Measurements from ENCODE around the gene COL2A1. TPM values are rescaled to one million over a fixed set of nuclear protein-coding genes. Genes with fewer than 3 reads are reported as not detected.

COL2A1 gene
- total and polyA plus RNA-seq, 9 of the 15 experiments (the other 6 are each of a cell fraction or from before 2014, with no cell fraction given), result 0.46 TPM; not detected in 8

- TF ChIP-seq TEAD2 (tag; IDR thresholded peaks at IDR 0.05) (no peak), RFX5 (IDR thresholded peaks at IDR 0.05; ENCODE audit: low read depth, low read length) (no peak)
These were observed 21.0 kb upstream of the COL2A1 start (continued) for GRCh38 chr12:48025281-48025680.

DNA sequence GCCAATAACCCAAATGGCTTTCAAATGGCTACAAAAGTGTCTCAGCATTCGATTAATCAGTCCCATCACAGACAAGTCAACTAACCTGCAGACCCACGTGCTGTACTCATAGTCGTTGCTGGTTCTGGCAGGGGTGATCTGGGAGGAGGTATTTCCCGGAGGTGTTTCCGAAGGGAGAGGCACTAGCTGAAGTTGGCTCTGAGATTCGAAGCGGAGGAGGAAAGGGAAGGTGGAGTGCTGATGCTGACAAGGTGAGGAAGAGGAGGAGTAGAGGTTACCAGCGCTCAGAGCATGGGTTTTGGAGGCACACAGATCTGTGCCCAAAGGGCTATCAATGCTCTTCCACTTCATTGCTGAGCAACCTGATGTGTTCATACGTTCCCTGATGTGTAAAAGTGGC is 20.5 kb upstream of the COL2A1 start:
- BruUV-seq (replicated peaks), result no TSS peak
- Histone ChIP-seq H3K9ac (ENCODE audit: insufficient read depth in 1 of 2, low read depth in 2 of 2, low read length in 2 of 2) (no peak overlapping the region), H3K36me3 (ENCODE audit: control insufficient read depth, insufficient read depth, low read length) (no peaks in the 10 kb centered on the region), H2AFZ (ENCODE audit: low read depth, low read length) (no peak overlapping the region), H3K4me1 (replicated peaks in 1 of 2; ENCODE audit: control insufficient read depth in 2 of 2, insufficient read depth in 2 of 2, low read length in 2 of 2) (peaks cover 4 to 7% of the 10 kb centered on the region in 2 experiments; a peak in 3 of 5 replicates), H4K20me1 (replicated peaks; ENCODE audit: control insufficient read depth, insufficient read depth, low read length) (no peaks in the 10 kb centered on the region), H3K4me2 (ENCODE audit: insufficient read depth, low read length) (no peak overlapping the region), H3K27me3 (ENCODE audit: control insufficient read depth in 2 of 2, insufficient read depth in 2 of 2, low read length in 2 of 2) (peaks cover 10 to 18% of the 10 kb centered on the region in 2 experiments), H3K27ac (ENCODE audit: extremely low read depth, low read depth, low read length) (no peak overlapping the region), H3K4me3 (no peak overlapping the region), H3K9me1 (ENCODE audit: control insufficient read depth, insufficient read depth, low read length) (no peaks in the 10 kb centered on the region), H3K79me2 (ENCODE audit: control insufficient read depth, insufficient read depth, low read length) (no peaks in the 10 kb centered on the region), H3K9me3 (replicated peaks; ENCODE audit: control insufficient read depth, insufficient read depth, low read depth, low read length) (no peaks in the 10 kb centered on the region)
- FAIRE-seq (peak; percentile 59), ATAC-seq (no peak), DNase-seq (ENCODE audit: extremely low read depth in 1 of 4, low spot score in 3 of 4) (no peak)
- POLR2A ChIA-PET, result interaction anchor here (1.4 kb wide), 1 partner anchor 9 kb away, joined by 4 read pairs; no protein-coding TSS in a partner anchor
- WGBS (ENCODE audit: insufficient coverage, low coverage, missing lambda C conversion rate), result 10% methylated on average over 9 of the region's 9 CpGs
- in situ Hi-C loops (cut with MboI), result no loop called here
- CTCF ChIA-PET (ENCODE audit: low intra/inter-chr PET ratio), result no interaction called here
- intact Hi-C loops (cut with micrococcal nuclease), result no loop called here
- no peak for TF ChIP-seq PTRF (tag; IDR thresholded peaks at IDR 0.05)
- TF ChIP-seq AFF4 (CRISPR knock-in tag; IDR thresholded peaks at IDR 0.05), result no peak
- TF ChIP-seq KDM1A (IDR thresholded peaks at IDR 0.05), result no peak
- no peak for TF ChIP-seq MLLT1 (IDR thresholded peaks at IDR 0.05)
- TF ChIP-seq SRSF7 (optimal IDR thresholded peaks at IDR 0.05; ENCODE audit: low read depth, low read length), result no peak
- TF ChIP-seq WHSC1 (IDR thresholded peaks at IDR 0.05; ENCODE audit: low read length), result no peak
- no peak for TF ChIP-seq ERF (CRISPR knock-in tag; IDR thresholded peaks at IDR 0.05)
- no peak for TF ChIP-seq KAT8 (IDR thresholded peaks at IDR 0.05; ENCODE audit: low read depth)
- no peak for TF ChIP-seq ZFX (CRISPR knock-in tag; IDR thresholded peaks at IDR 0.05)
- no peak for TF ChIP-seq ZNF212 (CRISPR knock-in tag; IDR thresholded peaks at IDR 0.05)
- TF ChIP-seq, protein P1, sequence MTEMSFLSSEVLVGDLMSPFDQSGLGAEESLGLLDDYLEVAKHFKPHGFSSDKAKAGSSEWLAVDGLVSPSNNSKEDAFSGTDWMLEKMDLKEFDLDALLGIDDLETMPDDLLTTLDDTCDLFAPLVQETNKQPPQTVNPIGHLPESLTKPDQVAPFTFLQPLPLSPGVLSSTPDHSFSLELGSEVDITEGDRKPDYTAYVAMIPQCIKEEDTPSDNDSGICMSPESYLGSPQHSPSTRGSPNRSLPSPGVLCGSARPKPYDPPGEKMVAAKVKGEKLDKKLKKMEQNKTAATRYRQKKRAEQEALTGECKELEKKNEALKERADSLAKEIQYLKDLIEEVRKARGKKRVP (CRISPR knock-in tag; IDR thresholded peaks at IDR 0.05), result no peak
- TF ChIP-seq, protein P2, sequence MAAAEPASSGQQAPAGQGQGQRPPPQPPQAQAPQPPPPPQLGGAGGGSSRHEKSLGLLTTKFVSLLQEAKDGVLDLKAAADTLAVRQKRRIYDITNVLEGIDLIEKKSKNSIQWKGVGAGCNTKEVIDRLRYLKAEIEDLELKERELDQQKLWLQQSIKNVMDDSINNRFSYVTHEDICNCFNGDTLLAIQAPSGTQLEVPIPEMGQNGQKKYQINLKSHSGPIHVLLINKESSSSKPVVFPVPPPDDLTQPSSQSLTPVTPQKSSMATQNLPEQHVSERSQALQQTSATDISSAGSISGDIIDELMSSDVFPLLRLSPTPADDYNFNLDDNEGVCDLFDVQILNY (CRISPR knock-in tag; IDR thresholded peaks at IDR 0.05), result no peak
- TF ChIP-seq HNRNPUL1 (IDR thresholded peaks at IDR 0.05; ENCODE audit: low read length), result no peak
- TF ChIP-seq HMGN3 (IDR thresholded peaks at IDR 0.05; ENCODE audit: borderline replicate concordance, extremely low read depth, insufficient read length, low read depth, low read length), result no peak
